Naive B cell (primary cell): ENCODE results near the gene ATP5F1D. TPM values are rescaled to one million over a fixed set of nuclear protein-coding genes. Genes with fewer than 3 reads are reported as not detected.
A peak's percentile ranks its signal among the peaks of the same experiment; 100 is the strongest.

Source experiments
- ATAC-seq, 2 donors: fragments of 150-1000 bp; cut with Tn5 transposase; 2 replicates each; pipeline ENCODE4 v1.10.0; 2021; ENCODE audit warnings: low read depth in 2 of 2, mild to moderate bottlenecking in 2 of 2, moderate library complexity in 2 of 2
- DNase-seq: peaks from one replicate; pipeline ENCODE4 v3.0.0; 2022
- H3K27ac Mint-ChIP-seq, 6 donors: one replicate each; pipeline ENCODE4 v1.8.0; 2020 to 2022; ENCODE audit warnings: mild to moderate bottlenecking in 6 of 6, mixed read lengths in 6 of 6, moderate library complexity in 5 of 6, inconsistent platforms in 2 of 6
- H3K27me3 Mint-ChIP-seq, 3 donors: one replicate each; pipeline ENCODE4 v1.8.0; 2021 to 2022; ENCODE audit warnings: mixed read lengths in 3 of 3, mild to moderate bottlenecking in 1 of 3
- H3K36me3 Mint-ChIP-seq, 2 donors: one replicate each; pipeline ENCODE4 v1.8.0; 2020 to 2022; ENCODE audit warnings: mixed read lengths in 2 of 2, inconsistent platforms in 1 of 2, mild to moderate bottlenecking in 1 of 2
- H3K4me1 Mint-ChIP-seq, 3 donors: one replicate each; pipeline ENCODE4 v1.8.0; 2020 to 2022; ENCODE audit warnings: mixed read lengths in 3 of 3, inconsistent platforms in 1 of 3, mild to moderate bottlenecking in 1 of 3, moderate library complexity in 1 of 3
- H3K4me3 Mint-ChIP-seq, 8 donors: one replicate each; pipeline ENCODE4 v1.8.0; 2020 to 2022; ENCODE audit warnings: mild to moderate bottlenecking in 8 of 8, mixed read lengths in 8 of 8, moderate library complexity in 8 of 8, inconsistent platforms in 2 of 8
- H3K9me3 Mint-ChIP-seq, 7 donors: one replicate each; pipeline ENCODE4 v1.8.0; 2020 to 2022; ENCODE audit warnings: mixed read lengths in 7 of 7, mild to moderate bottlenecking in 5 of 7, inconsistent platforms in 2 of 7, moderate library complexity in 1 of 7
- polyA plus RNA-seq, 6 donors: library from polyadenylated mRNA; unstranded; fragments of 300-500 nt; fragmentation: Illumina TruSeq; gene quantifications; one replicate each; pipeline ENCODE4 v1.2.3, GENCODE V29; 2021; ENCODE audit warnings: low read depth in 6 of 6

ATP5F1D gene
- polyA plus RNA-seq, 6 donors from 2014 or later = 132 to 222 (median 199) TPM

DNA sequence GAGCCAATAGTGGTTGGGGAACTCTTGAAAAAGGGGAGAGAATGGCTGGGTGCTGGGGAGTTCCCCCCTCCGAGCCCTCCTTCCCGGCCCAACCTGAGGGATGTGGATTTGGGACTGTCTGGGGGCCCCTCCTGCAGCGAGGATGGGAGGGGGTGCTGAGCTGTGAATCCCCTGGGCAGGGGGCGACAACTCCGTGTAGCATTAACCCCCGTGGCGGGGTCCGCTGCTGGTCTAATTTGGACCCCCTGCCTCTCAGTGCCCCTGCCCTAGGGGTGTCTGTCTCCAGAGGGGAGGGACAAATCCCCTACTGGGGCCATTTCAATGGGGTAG is 16.6 kb downstream of the ATP5F1D start:
- Mint-ChIP-seq H3K27me3 (no peaks in the 10 kb centered on the region), H3K36me3 (peaks cover 0 to 5% of the 10 kb centered on the region in 2 donors), H3K4me1 (peaks cover 43 to 71% (median 57%) of the 10 kb centered on the region in 3 donors), H3K27ac (peak overlapping the region; percentile 49 to 100 (median 89)), H3K4me3 (peak overlapping the region; percentile 67 to 98 (median 93)), H3K9me3 (no peaks in the 10 kb centered on the region)
- DNase-seq = no peak
- ATAC-seq = no peak

GRCh38 chr19:1258707-1259205 is 17.2 kb downstream of the ATP5F1D start:
- H3K4me3 Mint-ChIP-seq = peak overlapping the region; percentile 89 to 98 (median 93)
- peaks cover 0 to 5% of the 10 kb centered on the region in 2 donors for H3K36me3 Mint-ChIP-seq
- ATAC-seq (peak in 1 of 2 donors; percentile 0), DNase-seq (no peak)
- peak overlapping the region; percentile 99 to 100 (median 99) for H3K27ac Mint-ChIP-seq
- peaks cover 43 to 72% (median 59%) of the 10 kb centered on the region in 3 donors for H3K4me1 Mint-ChIP-seq
- no peaks in the 10 kb centered on the region for H3K27me3 Mint-ChIP-seq
- no peaks in the 10 kb centered on the region for H3K9me3 Mint-ChIP-seq

DNA sequence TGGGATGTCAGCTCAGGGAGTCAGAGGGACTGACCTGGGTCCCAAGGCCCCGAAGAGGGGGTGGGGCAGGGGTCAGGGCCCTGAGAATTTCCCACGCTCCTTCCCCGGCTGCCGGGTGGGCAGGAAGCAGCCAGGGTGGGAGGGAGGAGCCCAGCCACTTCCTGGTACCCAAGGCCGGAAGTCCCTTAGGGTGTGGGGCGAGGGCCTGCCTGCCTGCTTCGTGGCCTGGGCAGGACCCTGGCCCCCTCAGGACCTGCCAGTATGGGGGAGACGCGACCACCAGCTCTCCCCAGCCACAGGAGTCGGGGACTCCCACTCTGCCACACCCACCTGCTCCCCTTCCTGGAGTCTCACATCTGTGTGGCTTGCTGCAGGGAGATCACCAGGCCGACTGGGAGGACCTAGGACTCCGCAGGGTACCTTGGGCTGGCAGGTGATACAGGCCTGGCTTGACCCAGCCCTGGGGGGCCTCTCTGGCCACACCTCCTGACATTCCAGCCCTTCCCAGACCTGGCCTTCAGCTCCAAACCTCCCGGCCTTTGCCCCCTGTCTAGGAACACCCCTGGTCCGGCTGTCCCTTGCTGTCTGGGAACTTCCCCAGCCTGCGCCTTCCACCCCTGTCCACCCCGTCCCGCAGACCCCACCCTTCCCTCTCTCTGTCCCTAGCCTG is 17.8 kb downstream of the ATP5F1D start:
- Mint-ChIP-seq H3K27me3 (no peaks in the 10 kb centered on the region), H3K4me1 (peaks cover 45 to 76% (median 64%) of the 10 kb centered on the region in 3 donors), H3K36me3 (peaks cover 0 to 5% of the 10 kb centered on the region in 2 donors), H3K27ac (peak overlapping the region; percentile 99 to 100 (median 99)), H3K4me3 (peak overlapping the region; percentile 89 to 98 (median 93)), H3K9me3 (no peaks in the 10 kb centered on the region)
- DNase-seq (peak; percentile 83), ATAC-seq (peak; percentile 15 to 17)

GRCh38 chr19:1259876-1260748 is 18.6 kb downstream of the ATP5F1D start:
- no peaks in the 10 kb centered on the region for H3K27me3 Mint-ChIP-seq
- H3K36me3 Mint-ChIP-seq = peaks cover 0 to 5% of the 10 kb centered on the region in 2 donors
- peak; percentile 82 for DNase-seq
- peaks cover 53 to 76% (median 65%) of the 10 kb centered on the region in 3 donors for H3K4me1 Mint-ChIP-seq
- H3K9me3 Mint-ChIP-seq = no peaks in the 10 kb centered on the region
- H3K27ac Mint-ChIP-seq = peak overlapping the region; percentile 99 to 100 (median 99)
- peak; percentile 14 to 25 for ATAC-seq
- peak overlapping the region; percentile 89 to 98 (median 94) for H3K4me3 Mint-ChIP-seq

DNA sequence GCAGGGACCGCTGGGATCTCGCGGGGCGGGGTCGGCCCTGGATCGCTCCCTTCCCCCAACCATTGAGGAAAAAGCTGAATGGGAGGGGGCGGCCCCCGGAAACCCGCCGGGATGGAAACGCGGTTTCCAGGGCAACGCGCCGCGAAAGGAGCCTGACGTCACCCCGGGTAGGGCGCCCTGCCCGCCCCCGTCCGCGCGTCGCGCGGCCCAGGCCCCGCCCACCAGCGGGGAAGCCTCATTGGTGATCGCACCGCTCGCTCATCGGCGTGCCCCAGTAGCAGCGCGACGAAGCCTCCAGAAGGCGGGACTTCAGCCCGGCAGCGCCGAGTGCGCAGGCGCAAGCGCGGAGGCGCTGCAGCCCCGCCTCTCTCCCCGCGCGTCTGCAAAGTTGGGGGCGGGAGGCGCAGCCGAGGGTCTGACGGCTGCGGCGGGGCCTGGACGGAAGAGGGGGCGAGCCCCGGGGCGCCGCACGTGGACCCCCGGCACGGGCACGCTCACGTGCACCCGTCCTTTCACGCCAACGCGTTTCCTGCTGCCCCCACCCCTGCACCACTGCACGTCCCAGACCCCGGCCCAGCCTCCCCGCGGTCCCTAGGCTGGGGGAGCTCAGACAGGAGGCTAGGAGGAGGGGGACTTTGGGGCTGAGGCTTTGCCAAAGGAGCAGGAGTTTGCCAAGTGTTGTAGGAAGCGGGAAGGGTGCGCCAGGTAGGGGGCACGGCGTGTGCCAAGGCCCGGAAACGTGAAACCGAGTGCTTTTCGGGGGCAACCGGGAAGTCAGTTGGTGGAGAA is 19.4 kb downstream of the ATP5F1D start:
- peak; percentile 56 to 72 for ATAC-seq
- peaks cover 59 to 78% (median 70%) of the 10 kb centered on the region in 3 donors for H3K4me1 Mint-ChIP-seq
- H3K27ac Mint-ChIP-seq = peak overlapping the region; percentile 99 to 100 (median 100)
- H3K9me3 Mint-ChIP-seq = no peaks in the 10 kb centered on the region
- H3K36me3 Mint-ChIP-seq = peaks cover 0 to 5% of the 10 kb centered on the region in 2 donors
- H3K27me3 Mint-ChIP-seq = no peaks in the 10 kb centered on the region
- peak overlapping the region; percentile 89 to 98 (median 96) for H3K4me3 Mint-ChIP-seq
- DNase-seq = peak; percentile 98

DNA sequence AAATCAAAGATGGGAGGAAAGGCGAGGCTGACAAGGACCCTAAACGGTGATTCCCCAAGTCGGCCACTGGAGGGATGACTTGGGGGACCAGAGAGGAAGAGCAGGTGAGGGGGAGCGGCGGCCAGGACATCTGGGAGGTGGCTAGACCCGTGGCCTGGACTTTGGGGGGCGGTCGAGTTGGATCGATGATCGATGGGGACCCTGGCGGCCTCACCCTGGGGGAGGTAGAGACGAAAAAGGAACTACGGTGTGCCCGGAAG is 19.9 kb downstream of the ATP5F1D start:
- H3K9me3 Mint-ChIP-seq = no peaks in the 10 kb centered on the region
- no peaks in the 10 kb centered on the region for H3K27me3 Mint-ChIP-seq
- ATAC-seq (peak in 1 of 2 donors; percentile 0), DNase-seq (no peak)
- peaks cover 0 to 5% of the 10 kb centered on the region in 2 donors for H3K36me3 Mint-ChIP-seq
- H3K27ac Mint-ChIP-seq = peak overlapping the region; percentile 99 to 100 (median 100)
- H3K4me3 Mint-ChIP-seq = peak overlapping the region; percentile 89 to 98 (median 96)
- peaks cover 63 to 80% (median 73%) of the 10 kb centered on the region in 3 donors for H3K4me1 Mint-ChIP-seq

- DNase-seq (peak; percentile 74), ATAC-seq (peak; percentile 3 to 6)
- Mint-ChIP-seq H3K4me1 (peaks cover 64 to 81% (median 73%) of the 10 kb centered on the region in 3 donors), H3K27me3 (no peaks in the 10 kb centered on the region), H3K36me3 (peaks cover 0 to 5% of the 10 kb centered on the region in 2 donors), H3K27ac (peak overlapping the region; percentile 99 to 100 (median 100)), H3K4me3 (peak overlapping the region; percentile 89 to 98 (median 96)), H3K9me3 (no peaks in the 10 kb centered on the region)
Observed at GRCh38 chr19:1261798-1262622, 20.5 kb downstream of the ATP5F1D start.

DNA sequence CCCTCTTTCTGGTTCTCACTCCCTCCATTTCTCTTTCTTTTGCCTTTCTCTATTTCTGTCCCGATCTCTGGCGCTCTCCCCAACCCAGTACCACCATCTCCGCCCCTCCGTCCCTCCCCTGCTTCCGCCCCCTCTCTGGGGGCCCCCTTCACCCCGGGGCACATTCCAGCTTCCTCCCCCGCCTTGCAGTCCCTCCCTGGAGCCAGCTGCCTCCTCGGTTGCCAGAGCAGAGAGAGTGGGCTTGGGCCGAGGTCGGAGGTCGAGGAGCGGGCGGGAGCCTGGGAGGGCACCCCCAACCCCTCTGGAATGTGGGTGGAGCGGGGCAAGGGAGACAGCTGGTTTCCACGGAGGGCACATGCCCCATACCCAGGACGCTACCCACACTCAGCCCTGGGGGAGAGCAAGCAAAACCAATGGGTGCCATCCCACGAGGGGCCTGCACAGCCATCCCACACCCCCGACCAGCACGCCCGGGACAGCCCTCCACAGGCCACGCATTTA is 21.1 kb downstream of the ATP5F1D start:
- ATAC-seq (no peak), DNase-seq (no peak)
- Mint-ChIP-seq H3K4me1 (peaks cover 63 to 84% (median 75%) of the 10 kb centered on the region in 3 donors), H3K9me3 (no peaks in the 10 kb centered on the region), H3K36me3 (peaks cover 0 to 1% of the 10 kb centered on the region in 2 donors), H3K4me3 (peak overlapping the region; percentile 63 to 95 (median 86)), H3K27me3 (no peaks in the 10 kb centered on the region), H3K27ac (peak overlapping the region; percentile 97 to 100 (median 99))

- DNase-seq (peak; percentile 71), ATAC-seq (no peak)
- Mint-ChIP-seq H3K4me1 (peaks cover 61 to 84% (median 77%) of the 10 kb centered on the region in 3 donors), H3K27me3 (no peaks in the 10 kb centered on the region), H3K27ac (peak overlapping the region; percentile 97 to 100 (median 99)), H3K4me3 (peak overlapping the region; percentile 74 to 95 (median 86)), H3K9me3 (no peaks in the 10 kb centered on the region), H3K36me3 (no peaks in the 10 kb centered on the region)
Observed at GRCh38 chr19:1263188-1263587, 21.6 kb downstream of the ATP5F1D start.

- H3K27me3 Mint-ChIP-seq = no peaks in the 10 kb centered on the region
- no peaks in the 10 kb centered on the region for H3K36me3 Mint-ChIP-seq
- H3K27ac Mint-ChIP-seq = peak overlapping the region; percentile 98 to 100 (median 99)
- ATAC-seq (peak; percentile 5 to 26), DNase-seq (peak; percentile 82)
- H3K9me3 Mint-ChIP-seq = no peaks in the 10 kb centered on the region
- H3K4me3 Mint-ChIP-seq = peak overlapping the region; percentile 74 to 95 (median 87)
- peaks cover 61 to 80% (median 70%) of the 10 kb centered on the region in 3 donors for H3K4me1 Mint-ChIP-seq
Observed at GRCh38 chr19:1264801-1265614, 23.5 kb downstream of the ATP5F1D start.

DNA sequence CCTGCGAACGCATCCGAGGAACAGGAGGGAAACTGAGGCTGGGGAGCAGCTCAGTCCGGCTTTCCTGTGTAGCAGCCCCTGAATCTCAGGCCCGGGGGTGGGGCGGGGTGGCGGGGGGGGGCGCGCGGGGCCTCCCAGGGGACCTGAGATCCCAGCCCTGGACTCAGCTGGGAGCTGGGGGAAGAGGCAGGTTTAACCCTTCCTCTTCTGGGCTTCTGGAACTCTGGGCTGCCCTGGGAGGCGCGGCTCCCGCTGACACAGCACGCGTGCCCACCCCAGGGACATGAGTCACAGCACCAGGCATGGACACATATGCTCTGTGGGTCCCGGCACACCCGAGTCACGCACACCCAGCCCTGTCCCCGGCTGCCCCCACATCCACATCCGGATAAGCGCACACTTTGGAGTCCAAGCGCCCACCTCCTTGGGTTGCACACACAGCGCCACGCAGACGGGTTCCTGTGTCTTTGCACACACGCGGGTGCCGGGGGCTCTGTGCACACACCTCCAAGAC is 24.1 kb downstream of the ATP5F1D start:
- Mint-ChIP-seq H3K9me3 (no peaks in the 10 kb centered on the region), H3K4me1 (peaks cover 68 to 85% (median 74%) of the 10 kb centered on the region in 3 donors), H3K36me3 (no peaks in the 10 kb centered on the region), H3K27me3 (no peaks in the 10 kb centered on the region), H3K4me3 (peak overlapping the region; percentile 77 to 95 (median 87)), H3K27ac (peak overlapping the region; percentile 89 to 100 (median 99))
- DNase-seq (no peak), ATAC-seq (no peak)
